ENCODE measurements around the gene ANAPC4.

- no peak for TF ChIP-seq CTCF (conservative IDR thresholded peaks at IDR 0.05 in 1 of 2, IDR thresholded peaks at IDR 0.05 in 1 of 2; ENCODE audit: low read depth in 1 of 2, low read length in 2 of 2)
- TF ChIP-seq EZH2 (IDR thresholded peaks at IDR 0.05; ENCODE audit: low read length, missing control alignments), result no peak
Measured at GRCh38 chr4:25433966-25434827, 57.1 kb downstream of the ANAPC4 start.

Data from fibroblast of lung (primary cell).